WTC11 (cell line): Measurements from ENCODE around the gene TCP11. TPM values are rescaled to one million over a fixed set of nuclear protein-coding genes. Genes with fewer than 3 reads are reported as not detected.

Source experiments
- ATAC-seq: fragments of 200-7000 bp; cut with Tn5 transposase; 2 replicates; pipeline ENCODE4 v1.10.0; 2021; ENCODE audit warnings: mild to moderate bottlenecking, moderate library complexity
- CTCF ChIA-PET: fragments of 300-600 bp; sonication (Branson Sonifier 250); formaldehyde crosslinking; loops from one replicate; lab custom pipeline; 2021; ENCODE audit warnings: antibody characterized with exemption; lab: Charles Lee
- POLR2A ChIA-PET: fragments of 350-600 bp; sonication (Branson Sonifier 250); formaldehyde crosslinking; loops from one replicate; lab custom pipeline; 2021; ENCODE audit warnings: antibody characterized with exemption; lab: Charles Lee
- DNase-seq: peaks from one replicate; pipeline ENCODE4 v3.0.0; 2021; ENCODE audit warnings: low spot score
- H3K27ac Mint-ChIP-seq: 2 replicates; pipeline ENCODE4 v1.8.0; 2021; ENCODE audit warnings: mixed read lengths
- H3K27me3 Mint-ChIP-seq: 2 replicates; pipeline ENCODE4 v1.8.0; 2021; ENCODE audit warnings: low read depth, mild to moderate bottlenecking, moderate library complexity, mixed read lengths
- H3K36me3 Mint-ChIP-seq: 2 replicates; pipeline ENCODE4 v1.8.0; 2021; ENCODE audit warnings: mixed read lengths
- H3K4me1 Mint-ChIP-seq: 2 replicates; pipeline ENCODE4 v1.8.0; 2022; ENCODE audit warnings: mixed read lengths
- H3K4me3 Mint-ChIP-seq: 2 replicates; pipeline ENCODE4 v1.8.0; 2021; ENCODE audit warnings: mild to moderate bottlenecking, moderate library complexity, mixed read lengths
- H3K9me3 Mint-ChIP-seq: 2 replicates; pipeline ENCODE4 v1.8.0; 2021; ENCODE audit warnings: mixed read lengths
- FOXK1 ChIP-seq: sonication (generic); formaldehyde crosslinking; IDR thresholded peaks from 2 replicates; pipeline ENCODE4 v1.8.0; 2022; ENCODE audit warnings: mild to moderate bottlenecking, moderate library complexity, missing genetic modification reagents
- IRF2 ChIP-seq: sonication (generic); formaldehyde crosslinking; IDR thresholded peaks from 2 replicates; pipeline ENCODE4 v1.8.0; 2022; ENCODE audit warnings: low read depth, missing genetic modification reagents, borderline replicate concordance
- JAZF1 ChIP-seq: fragments of 250-450 bp; sonication (Bioruptor Pico); IDR thresholded peaks from 2 replicates; pipeline ENCODE4 v1.9.0; 2021; ENCODE audit warnings: moderate library complexity, mild to moderate bottlenecking, inconsistent platforms
- MXD4 ChIP-seq: fragments of 250-450 bp; sonication (Bioruptor Pico); IDR thresholded peaks from 2 replicates; pipeline ENCODE4 v1.8.0; 2021; ENCODE audit warnings: mild to moderate bottlenecking, moderate library complexity, borderline replicate concordance
- NFE2L1 ChIP-seq: sonication (generic); formaldehyde crosslinking; IDR thresholded peaks from 2 replicates; pipeline ENCODE4 v1.8.1; 2023; ENCODE audit warnings: missing genetic modification reagents
- SOX15 ChIP-seq: fragments of 250-450 bp; sonication (Bioruptor Pico); IDR thresholded peaks from 2 replicates; pipeline ENCODE4 v1.9.0; 2021; ENCODE audit warnings: mild to moderate bottlenecking
- TCF7 ChIP-seq: sonication (generic); formaldehyde crosslinking; IDR thresholded peaks from 2 replicates; pipeline ENCODE4 v1.8.0; 2022; ENCODE audit warnings: mild to moderate bottlenecking, low read depth, missing genetic modification reagents, moderate library complexity
- ZNF121 ChIP-seq: sonication (generic); formaldehyde crosslinking; IDR thresholded peaks from 2 replicates; pipeline ENCODE4 v1.8.0; 2023; ENCODE audit warnings: missing genetic modification reagents
- ZNF232 ChIP-seq: sonication (generic); formaldehyde crosslinking; IDR thresholded peaks from 2 replicates; pipeline ENCODE4 v1.8.0; 2022; ENCODE audit warnings: mild to moderate bottlenecking, missing genetic modification reagents
- ZNF396 ChIP-seq: fragments of 250-450 bp; sonication (Bioruptor Pico); IDR thresholded peaks from 2 replicates; pipeline ENCODE4 v1.8.0; 2021; ENCODE audit warnings: mild to moderate bottlenecking, moderate library complexity, borderline replicate concordance
- ZNF416 ChIP-seq: fragments of 250-450 bp; sonication (Bioruptor Pico); IDR thresholded peaks from 2 replicates; pipeline ENCODE4 v1.9.0; 2021; ENCODE audit warnings: mild to moderate bottlenecking, inconsistent platforms
- total RNA-seq: library from RNA; stranded (reverse); gene quantifications from 3 replicates; pipeline ENCODE4 v1.2.3, GENCODE V29; 2021
- TF ChIP-seq, protein P1 (sequence below): sonication (generic); formaldehyde crosslinking; IDR thresholded peaks from 2 replicates; pipeline ENCODE4 v1.8.1; 2022; ENCODE audit warnings: low read depth, missing genetic modification reagents, borderline replicate concordance
- TF ChIP-seq, protein P2 (sequence below): sonication (generic); formaldehyde crosslinking; IDR thresholded peaks from 2 replicates; pipeline ENCODE4 v1.8.1; 2023; ENCODE audit warnings: mild to moderate bottlenecking, missing genetic modification reagents
- TF ChIP-seq, protein P3 (sequence below): sonication (generic); formaldehyde crosslinking; IDR thresholded peaks from 2 replicates; pipeline ENCODE4 v1.8.0; 2023; ENCODE audit warnings: mild to moderate bottlenecking, missing genetic modification reagents
- TF ChIP-seq, protein P4 (sequence below): sonication (generic); formaldehyde crosslinking; IDR thresholded peaks from 2 replicates; pipeline ENCODE4 v1.8.1; 2022; ENCODE audit warnings: low read depth, mild to moderate bottlenecking, moderate library complexity, missing genetic modification reagents, borderline replicate concordance
- TF ChIP-seq, protein P5 (sequence below): sonication (generic); formaldehyde crosslinking; IDR thresholded peaks from 2 replicates; pipeline ENCODE4 v1.8.1; 2023; ENCODE audit warnings: mild to moderate bottlenecking, moderate library complexity, missing genetic modification reagents
- TF ChIP-seq, protein P6 (sequence below): sonication (generic); formaldehyde crosslinking; IDR thresholded peaks from 2 replicates; pipeline ENCODE4 v1.8.0; 2022; ENCODE audit warnings: mild to moderate bottlenecking, missing genetic modification reagents

TCP11 gene
- total RNA-seq, 1 experiment from 2014 or later: not detected

DNA sequence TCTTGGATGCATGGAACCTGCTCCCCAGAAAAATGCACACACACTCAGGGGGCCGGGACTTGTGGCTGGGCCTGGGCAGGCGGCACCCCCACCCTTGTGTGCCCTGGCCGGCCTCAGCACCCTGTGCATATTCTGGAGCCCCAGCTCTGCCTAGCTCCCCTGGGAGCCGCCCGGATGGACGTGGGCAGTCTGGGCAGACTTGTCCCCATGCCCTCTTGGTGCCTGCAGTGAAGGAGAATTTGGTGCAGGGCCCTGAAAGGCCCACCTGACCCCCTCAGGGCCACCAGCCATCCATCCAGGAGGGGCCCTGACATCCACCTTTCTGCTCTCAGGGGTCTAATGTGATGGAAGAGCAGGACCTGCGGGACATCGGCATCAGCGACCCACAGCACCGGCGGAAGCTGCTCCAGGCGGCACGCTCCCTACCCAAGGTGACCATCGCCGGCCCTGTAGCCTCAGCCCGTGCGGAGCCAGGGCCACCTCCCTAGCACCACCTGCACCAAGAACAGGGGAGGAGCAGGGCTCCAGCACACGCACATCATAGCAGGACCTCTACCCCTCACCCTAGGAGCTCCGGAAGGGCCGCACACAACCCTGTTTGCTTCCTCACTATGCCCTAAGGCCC is 62.8 kb downstream of the TCP11 start:
- TF ChIP-seq ZNF232 (CRISPR knock-in tag): no peak
- ATAC-seq (no peak), DNase-seq (peak; percentile 7)
- CTCF ChIA-PET: interaction anchor here (1.0 to 1.3 kb wide), 2 partner anchors 14 to 92 kb away, joined by 3 read pairs; no protein-coding TSS in a partner anchor
- POLR2A ChIA-PET: no interaction called here
- Mint-ChIP-seq H3K9me3 (no peaks in the 10 kb centered on the region), H3K4me1 (peaks cover 14% of the 10 kb centered on the region), H3K27me3 (no peaks in the 10 kb centered on the region), H3K27ac (no peak overlapping the region), H3K36me3 (peaks cover 19% of the 10 kb centered on the region), H3K4me3 (no peak overlapping the region)

DNA sequence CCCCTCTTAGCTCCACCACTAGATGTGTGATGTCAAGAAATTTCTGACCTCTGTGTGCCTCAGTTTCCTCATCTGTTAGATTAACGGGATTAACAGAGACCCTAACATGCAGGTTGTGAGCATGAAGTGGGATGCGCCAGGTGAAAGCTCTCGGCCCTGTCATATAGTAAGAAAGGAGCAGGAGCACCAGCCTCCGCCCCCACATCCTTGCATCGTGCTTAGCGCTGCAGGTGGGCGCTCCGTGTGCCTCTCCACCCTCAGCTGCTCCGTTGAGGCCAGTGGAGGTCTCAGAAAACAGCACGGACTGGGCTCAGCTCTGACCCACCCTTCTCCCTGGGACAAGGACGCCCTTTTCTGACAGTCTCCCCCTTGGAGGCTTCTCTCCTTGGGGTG is 63.4 kb downstream of the TCP11 start:
- POLR2A ChIA-PET: no interaction called here
- Mint-ChIP-seq H3K27ac (no peak overlapping the region), H3K27me3 (no peaks in the 10 kb centered on the region), H3K4me3 (no peak overlapping the region), H3K4me1 (peaks cover 14% of the 10 kb centered on the region), H3K9me3 (no peaks in the 10 kb centered on the region), H3K36me3 (peaks cover 19% of the 10 kb centered on the region)
- no peak for ATAC-seq
- no peak for TF ChIP-seq FOXK1 (CRISPR knock-in tag)
- TF ChIP-seq MXD4: no peak
- no peak for TF ChIP-seq SOX15 (CRISPR knock-in tag)
- TF ChIP-seq, protein P1, sequence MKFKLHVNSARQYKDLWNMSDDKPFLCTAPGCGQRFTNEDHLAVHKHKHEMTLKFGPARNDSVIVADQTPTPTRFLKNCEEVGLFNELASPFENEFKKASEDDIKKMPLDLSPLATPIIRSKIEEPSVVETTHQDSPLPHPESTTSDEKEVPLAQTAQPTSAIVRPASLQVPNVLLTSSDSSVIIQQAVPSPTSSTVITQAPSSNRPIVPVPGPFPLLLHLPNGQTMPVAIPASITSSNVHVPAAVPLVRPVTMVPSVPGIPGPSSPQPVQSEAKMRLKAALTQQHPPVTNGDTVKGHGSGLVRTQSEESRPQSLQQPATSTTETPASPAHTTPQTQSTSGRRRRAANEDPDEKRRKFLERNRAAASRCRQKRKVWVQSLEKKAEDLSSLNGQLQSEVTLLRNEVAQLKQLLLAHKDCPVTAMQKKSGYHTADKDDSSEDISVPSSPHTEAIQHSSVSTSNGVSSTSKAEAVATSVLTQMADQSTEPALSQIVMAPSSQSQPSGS: no peak
- TF ChIP-seq, protein P2, sequence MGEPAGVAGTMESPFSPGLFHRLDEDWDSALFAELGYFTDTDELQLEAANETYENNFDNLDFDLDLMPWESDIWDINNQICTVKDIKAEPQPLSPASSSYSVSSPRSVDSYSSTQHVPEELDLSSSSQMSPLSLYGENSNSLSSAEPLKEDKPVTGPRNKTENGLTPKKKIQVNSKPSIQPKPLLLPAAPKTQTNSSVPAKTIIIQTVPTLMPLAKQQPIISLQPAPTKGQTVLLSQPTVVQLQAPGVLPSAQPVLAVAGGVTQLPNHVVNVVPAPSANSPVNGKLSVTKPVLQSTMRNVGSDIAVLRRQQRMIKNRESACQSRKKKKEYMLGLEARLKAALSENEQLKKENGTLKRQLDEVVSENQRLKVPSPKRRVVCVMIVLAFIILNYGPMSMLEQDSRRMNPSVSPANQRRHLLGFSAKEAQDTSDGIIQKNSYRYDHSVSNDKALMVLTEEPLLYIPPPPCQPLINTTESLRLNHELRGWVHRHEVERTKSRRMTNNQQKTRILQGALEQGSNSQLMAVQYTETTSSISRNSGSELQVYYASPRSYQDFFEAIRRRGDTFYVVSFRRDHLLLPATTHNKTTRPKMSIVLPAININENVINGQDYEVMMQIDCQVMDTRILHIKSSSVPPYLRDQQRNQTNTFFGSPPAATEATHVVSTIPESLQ (CRISPR knock-in tag): no peak
- TF ChIP-seq, protein P3, sequence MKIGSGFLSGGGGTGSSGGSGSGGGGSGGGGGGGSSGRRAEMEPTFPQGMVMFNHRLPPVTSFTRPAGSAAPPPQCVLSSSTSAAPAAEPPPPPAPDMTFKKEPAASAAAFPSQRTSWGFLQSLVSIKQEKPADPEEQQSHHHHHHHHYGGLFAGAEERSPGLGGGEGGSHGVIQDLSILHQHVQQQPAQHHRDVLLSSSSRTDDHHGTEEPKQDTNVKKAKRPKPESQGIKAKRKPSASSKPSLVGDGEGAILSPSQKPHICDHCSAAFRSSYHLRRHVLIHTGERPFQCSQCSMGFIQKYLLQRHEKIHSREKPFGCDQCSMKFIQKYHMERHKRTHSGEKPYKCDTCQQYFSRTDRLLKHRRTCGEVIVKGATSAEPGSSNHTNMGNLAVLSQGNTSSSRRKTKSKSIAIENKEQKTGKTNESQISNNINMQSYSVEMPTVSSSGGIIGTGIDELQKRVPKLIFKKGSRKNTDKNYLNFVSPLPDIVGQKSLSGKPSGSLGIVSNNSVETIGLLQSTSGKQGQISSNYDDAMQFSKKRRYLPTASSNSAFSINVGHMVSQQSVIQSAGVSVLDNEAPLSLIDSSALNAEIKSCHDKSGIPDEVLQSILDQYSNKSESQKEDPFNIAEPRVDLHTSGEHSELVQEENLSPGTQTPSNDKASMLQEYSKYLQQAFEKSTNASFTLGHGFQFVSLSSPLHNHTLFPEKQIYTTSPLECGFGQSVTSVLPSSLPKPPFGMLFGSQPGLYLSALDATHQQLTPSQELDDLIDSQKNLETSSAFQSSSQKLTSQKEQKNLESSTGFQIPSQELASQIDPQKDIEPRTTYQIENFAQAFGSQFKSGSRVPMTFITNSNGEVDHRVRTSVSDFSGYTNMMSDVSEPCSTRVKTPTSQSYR (CRISPR knock-in tag): no peak
- TF ChIP-seq TCF7 (CRISPR knock-in tag): no peak
- TF ChIP-seq ZNF396: no peak
- TF ChIP-seq, protein P4, sequence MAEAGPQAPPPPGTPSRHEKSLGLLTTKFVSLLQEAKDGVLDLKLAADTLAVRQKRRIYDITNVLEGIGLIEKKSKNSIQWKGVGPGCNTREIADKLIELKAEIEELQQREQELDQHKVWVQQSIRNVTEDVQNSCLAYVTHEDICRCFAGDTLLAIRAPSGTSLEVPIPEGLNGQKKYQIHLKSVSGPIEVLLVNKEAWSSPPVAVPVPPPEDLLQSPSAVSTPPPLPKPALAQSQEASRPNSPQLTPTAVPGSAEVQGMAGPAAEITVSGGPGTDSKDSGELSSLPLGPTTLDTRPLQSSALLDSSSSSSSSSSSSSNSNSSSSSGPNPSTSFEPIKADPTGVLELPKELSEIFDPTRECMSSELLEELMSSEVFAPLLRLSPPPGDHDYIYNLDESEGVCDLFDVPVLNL: no peak
- TF ChIP-seq, protein P5, sequence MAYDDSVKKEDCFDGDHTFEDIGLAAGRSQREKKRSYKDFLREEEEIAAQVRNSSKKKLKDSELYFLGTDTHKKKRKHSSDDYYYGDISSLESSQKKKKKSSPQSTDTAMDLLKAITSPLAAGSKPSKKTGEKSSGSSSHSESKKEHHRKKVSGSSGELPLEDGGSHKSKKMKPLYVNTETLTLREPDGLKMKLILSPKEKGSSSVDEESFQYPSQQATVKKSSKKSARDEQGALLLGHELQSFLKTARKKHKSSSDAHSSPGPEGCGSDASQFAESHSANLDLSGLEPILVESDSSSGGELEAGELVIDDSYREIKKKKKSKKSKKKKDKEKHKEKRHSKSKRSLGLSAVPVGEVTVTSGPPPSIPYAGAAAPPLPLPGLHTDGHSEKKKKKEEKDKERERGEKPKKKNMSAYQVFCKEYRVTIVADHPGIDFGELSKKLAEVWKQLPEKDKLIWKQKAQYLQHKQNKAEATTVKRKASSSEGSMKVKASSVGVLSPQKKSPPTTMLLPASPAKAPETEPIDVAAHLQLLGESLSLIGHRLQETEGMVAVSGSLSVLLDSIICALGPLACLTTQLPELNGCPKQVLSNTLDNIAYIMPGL: no peak
- TF ChIP-seq, protein P6, sequence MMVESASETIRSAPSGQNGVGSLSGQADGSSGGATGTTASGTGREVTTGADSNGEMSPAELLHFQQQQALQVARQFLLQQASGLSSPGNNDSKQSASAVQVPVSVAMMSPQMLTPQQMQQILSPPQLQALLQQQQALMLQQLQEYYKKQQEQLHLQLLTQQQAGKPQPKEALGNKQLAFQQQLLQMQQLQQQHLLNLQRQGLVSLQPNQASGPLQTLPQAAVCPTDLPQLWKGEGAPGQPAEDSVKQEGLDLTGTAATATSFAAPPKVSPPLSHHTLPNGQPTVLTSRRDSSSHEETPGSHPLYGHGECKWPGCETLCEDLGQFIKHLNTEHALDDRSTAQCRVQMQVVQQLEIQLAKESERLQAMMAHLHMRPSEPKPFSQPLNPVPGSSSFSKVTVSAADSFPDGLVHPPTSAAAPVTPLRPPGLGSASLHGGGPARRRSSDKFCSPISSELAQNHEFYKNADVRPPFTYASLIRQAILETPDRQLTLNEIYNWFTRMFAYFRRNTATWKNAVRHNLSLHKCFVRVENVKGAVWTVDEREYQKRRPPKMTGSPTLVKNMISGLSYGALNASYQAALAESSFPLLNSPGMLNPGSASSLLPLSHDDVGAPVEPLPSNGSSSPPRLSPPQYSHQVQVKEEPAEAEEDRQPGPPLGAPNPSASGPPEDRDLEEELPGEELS (CRISPR knock-in tag): no peak
- no peak for TF ChIP-seq ZNF416 (CRISPR knock-in tag)
- TF ChIP-seq JAZF1 (CRISPR knock-in tag): no peak
- no peak for TF ChIP-seq NFE2L1 (CRISPR knock-in tag)
- no peak for TF ChIP-seq IRF2
- no peak for TF ChIP-seq ZNF121 (CRISPR knock-in tag)
- no peak for TF ChIP-seq ZNF232 (CRISPR knock-in tag)
- DNase-seq: no peak
- CTCF ChIA-PET: interaction anchor here (0.6 to 1.3 kb wide), 2 partner anchors 91 to 148 kb away, joined by 3 read pairs; no protein-coding TSS in a partner anchor
